Panc1 (cell line): ENCODE data around the gene SF3A1.

Source experiments
- CTCF ChIP-seq: fragments of 450-650 bp; IDR thresholded peaks from 2 replicates; pipeline ENCODE4 v1.5.1; 2017; ENCODE audit warnings: mild to moderate bottlenecking
- REST ChIP-seq, 2 experiments: IDR thresholded peaks; 2 replicates each; pipeline ENCODE4 v1.6.1; 2011 to 2012; ENCODE audit warnings: low read depth in 2 of 2, control low read depth in 1 of 2, low read length in 1 of 2, mild to moderate bottlenecking in 1 of 2, moderate library complexity in 1 of 2; ENCODE audit not compliant: insufficient read depth in 1 of 2
- SIN3A ChIP-seq: IDR thresholded peaks from 2 replicates; pipeline ENCODE4 v1.6.1; 2012; ENCODE audit warnings: low read depth, mild to moderate bottlenecking, low read length, moderate library complexity, borderline replicate concordance; ENCODE audit not compliant: insufficient read depth
- TCF7L2 ChIP-seq: IDR thresholded peaks from 2 replicates; pipeline ENCODE4 v1.6.1; 2011; ENCODE audit warnings: mild to moderate bottlenecking, low read depth, low read length, inconsistent platforms

- TF ChIP-seq SIN3A (no peak), CTCF (no peak), TCF7L2 (no peak), REST (IDR thresholded peaks at IDR 0.05; ENCODE audit: insufficient read depth in 1 of 2, low read depth in 2 of 2, low read length in 1 of 2) (no peak)
Measured at GRCh38 chr22:30373331-30374325, 16.9 kb upstream of the SF3A1 start.
